Measurements from ENCODE around the gene DOCK2.

Gene DOCK2

GRCh38 chr5:170104299-170104698 lies 467.2 kb downstream of the DOCK2 start (continued):
- TF ChIP-seq ZNF76 (tag by site-specific recombination; IDR thresholded peaks at IDR 0.05; ENCODE audit: borderline replicate concordance, low read depth) (no peak), ZNF558 (tag by site-specific recombination; IDR thresholded peaks at IDR 0.05) (no peak), ZNF214 (tag by site-specific recombination; IDR thresholded peaks at IDR 0.05; ENCODE audit: borderline replicate concordance) (no peak), ZNF704 (tag by site-specific recombination; IDR thresholded peaks at IDR 0.05) (no peak), ZNF513 (tag by site-specific recombination; IDR thresholded peaks at IDR 0.05) (no peak), KLF1 (tag by site-specific recombination; IDR thresholded peaks at IDR 0.05) (no peak), ZFP37 (tag by site-specific recombination; IDR thresholded peaks at IDR 0.05) (no peak), ZSCAN18 (tag by site-specific recombination; IDR thresholded peaks at IDR 0.05) (no peak), OVOL3 (tag by site-specific recombination; IDR thresholded peaks at IDR 0.05) (no peak), ZNF48 (tag by site-specific recombination; IDR thresholded peaks at IDR 0.05) (no peak)

- no peaks in the 10 kb centered on the region for H3K36me3 ChIP-seq (ENCODE audit: control insufficient read depth in 2 of 2, insufficient read depth in 1 of 2, low read length in 2 of 2)
- H3K9me3 ChIP-seq (ENCODE audit: control insufficient read depth, insufficient read depth, low read depth, low read length), result no peaks in the 10 kb centered on the region
- TF ChIP-seq ZBTB44 (tag by site-specific recombination; IDR thresholded peaks at IDR 0.05), result no peak
- no peak for TF ChIP-seq ZNF48 (tag by site-specific recombination; IDR thresholded peaks at IDR 0.05)
- no peak for TF ChIP-seq ZNF654 (tag by site-specific recombination; IDR thresholded peaks at IDR 0.05; ENCODE audit: low read depth)
- no peak for TF ChIP-seq ZNF639 (tag by site-specific recombination; IDR thresholded peaks at IDR 0.05)
- no peak for TF ChIP-seq ZNF777 (tag by site-specific recombination; IDR thresholded peaks at IDR 0.05; ENCODE audit: borderline replicate concordance)
- TF ChIP-seq ZNF311 (tag by site-specific recombination; IDR thresholded peaks at IDR 0.05; ENCODE audit: borderline replicate concordance), result no peak
- no peak for TF ChIP-seq ZNF830 (tag by site-specific recombination; IDR thresholded peaks at IDR 0.05; ENCODE audit: low read depth)
- TF ChIP-seq REPIN1 (tag by site-specific recombination; IDR thresholded peaks at IDR 0.05; ENCODE audit: low read depth), result no peak
- no peak for TF ChIP-seq TCF7L2 (IDR thresholded peaks at IDR 0.05; ENCODE audit: borderline replicate concordance, low read depth, low read length)
- H3K4me1 ChIP-seq (ENCODE audit: control insufficient read depth, insufficient read depth, low read length), result no peaks in the 10 kb centered on the region
- H3K4me3 ChIP-seq (ENCODE audit: low read depth, low read length), result no peak overlapping the region
- ChIA-PET CTCF (interaction anchor here (1.0 kb wide), 1 partner anchor 78 kb away, joined by 3 read pairs; no protein-coding TSS in a partner anchor), POLR2A (no interaction called here)
- no peak overlapping the region for H3K27ac ChIP-seq (ENCODE audit: extremely low read depth, low read depth, low read length)
These were observed 467.6 kb downstream of the DOCK2 start for GRCh38 chr5:170104710-170105109.

All from HEK293 (cell line).